HepG2 (cell line): ENCODE results near the gene IFI35. TPM values are rescaled to one million over a fixed set of nuclear protein-coding genes. Genes with fewer than 3 reads are reported as not detected.

ENCODE experiments used
- GPBP1L1 ChIP-seq: sonication (generic); formaldehyde crosslinking; IDR thresholded peaks from 2 replicates; pipeline ENCODE4 v1.5.0; 2020; ENCODE audit warnings: mild to moderate bottlenecking, missing genetic modification reagents
- HNF1A ChIP-seq, 2 experiments: sonication (generic) in 1 of 2; formaldehyde crosslinking in 1 of 2; IDR thresholded peaks; 2 replicates each; pipeline versions ENCODE4 v1.4.0 to v1.6.1; 2016 to 2020; ENCODE audit warnings: borderline replicate concordance in 1 of 2, low read depth in 1 of 2, mild to moderate bottlenecking in 1 of 2, missing genetic modification reagents in 1 of 2
- MBD4 ChIP-seq: IDR thresholded peaks from 2 replicates; pipeline ENCODE4 v1.6.1; 2012; ENCODE audit warnings: low read length, inconsistent platforms, borderline replicate concordance
- PRMT3 ChIP-seq: sonication (generic); formaldehyde crosslinking; IDR thresholded peaks from 2 replicates; pipeline ENCODE4 v1.8.1; 2022; ENCODE audit warnings: low read depth, mild to moderate bottlenecking, moderate library complexity, missing genetic modification reagents, borderline replicate concordance
- SPEN ChIP-seq: sonication (generic); formaldehyde crosslinking; IDR thresholded peaks from 2 replicates; pipeline ENCODE4 v1.5.1; 2020; ENCODE audit warnings: low read depth, mild to moderate bottlenecking, missing genetic modification reagents
- TEAD3 ChIP-seq: optimal IDR thresholded peaks from 2 replicates; pipeline ENCODE3; 2016; ENCODE audit warnings: borderline replicate concordance
- TFAP4 ChIP-seq: sonication (generic); IDR thresholded peaks from 2 replicates; pipeline ENCODE4 v1.6.1; 2016; ENCODE audit warnings: low read depth, borderline replicate concordance
- ZSCAN20 ChIP-seq: sonication (generic); formaldehyde crosslinking; IDR thresholded peaks from 2 replicates; pipeline ENCODE4 v1.4.0; 2020; ENCODE audit warnings: missing genetic modification reagents, mild to moderate bottlenecking, borderline replicate concordance
- polyA plus RNA-seq, 8 experiments: library from polyadenylated mRNA; depleted of rRNA in 3 of 8; stranded (reverse) in 7 of 8; unstranded in 1 of 8; fragments of >200 nt; fragmentation: Illumina TruSeq in 4 of 8; extraction: Trizol in 4 of 8; gene quantifications; 2 replicates each; pipeline versions ENCODE4 v1.2.1 to v1.2.3, GENCODE V29; 2011 to 2016; ENCODE audit warnings: low read depth in 4 of 8, missing spikeins in 1 of 8, mixed read lengths in 1 of 8; ENCODE audit not compliant: insufficient read depth in 1 of 8
- total RNA-seq, 5 experiments: library from RNA; depleted of rRNA; stranded (reverse); fragments of >200 nt; fragmentation: Illumina TruSeq; extraction: Trizol; gene quantifications; 2 replicates each; pipeline ENCODE4 v1.2.3, GENCODE V29; 2016; ENCODE audit warnings: low read depth in 1 of 5

The IFI35 gene
- total and polyA plus RNA-seq, 2 of the 13 experiments (the other 11 are each of a cell fraction or from before 2014, with no cell fraction given) = 28.9 to 38.1 TPM

DNA sequence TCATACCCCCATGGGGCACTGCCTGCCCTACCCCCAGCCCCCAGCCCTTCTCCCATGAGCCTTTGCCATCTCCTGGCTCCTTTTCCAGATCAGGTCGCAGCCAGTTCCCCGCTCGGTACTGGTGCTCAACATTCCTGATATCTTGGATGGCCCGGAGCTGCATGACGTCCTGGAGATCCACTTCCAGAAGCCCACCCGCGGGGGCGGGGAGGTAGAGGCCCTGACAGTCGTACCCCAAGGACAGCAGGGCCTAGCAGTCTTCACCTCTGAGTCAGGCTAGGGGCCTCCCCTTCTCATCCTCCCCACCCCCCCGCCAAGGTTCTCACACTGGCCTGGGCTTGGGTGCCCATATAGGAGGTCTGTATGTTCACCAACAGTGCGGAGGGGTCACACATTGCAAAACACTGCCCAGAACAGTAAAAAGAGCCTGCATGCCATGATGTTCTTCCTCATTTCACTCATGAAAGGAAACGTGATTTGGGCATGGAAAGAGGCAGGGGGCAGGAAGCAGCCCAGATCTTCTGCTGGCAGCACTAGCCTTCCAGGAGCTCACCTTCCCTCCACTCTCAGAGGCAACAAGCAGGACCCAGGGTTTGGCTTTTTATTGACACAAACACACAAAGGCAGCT, 7.5 kb downstream of the IFI35 start (continued):
- TF ChIP-seq GPBP1L1 (CRISPR knock-in tag) = no peak
- no peak for TF ChIP-seq HNF1A (IDR thresholded peaks at IDR 0.05; ENCODE audit: low read depth)
- TF ChIP-seq HNF1A (CRISPR knock-in tag; IDR thresholded peaks at IDR 0.05; ENCODE audit: borderline replicate concordance) = no peak
- no peak for TF ChIP-seq ZSCAN20 (CRISPR knock-in tag)
- TF ChIP-seq MBD4 = no peak
- TF ChIP-seq PRMT3 (CRISPR knock-in tag) = no peak
- TF ChIP-seq TFAP4 = no peak
- TF ChIP-seq SPEN = peak; percentile 20; the same call in 1 of the 2 replicates
- TF ChIP-seq TEAD3 = no peak
